Eye (tissue), 1 donor: ENCODE data around the gene BBS12.
"Not testable (repeated sequence)": the region's sequence is repeated elsewhere in the genome, so short reads cannot be mapped to it uniquely, and the experiment has no call there.

Experiments used
- DNase-seq: peaks from one replicate; pipeline ENCODE4 v3.0.0-alpha.2; 2015

BBS12 gene

DNA sequence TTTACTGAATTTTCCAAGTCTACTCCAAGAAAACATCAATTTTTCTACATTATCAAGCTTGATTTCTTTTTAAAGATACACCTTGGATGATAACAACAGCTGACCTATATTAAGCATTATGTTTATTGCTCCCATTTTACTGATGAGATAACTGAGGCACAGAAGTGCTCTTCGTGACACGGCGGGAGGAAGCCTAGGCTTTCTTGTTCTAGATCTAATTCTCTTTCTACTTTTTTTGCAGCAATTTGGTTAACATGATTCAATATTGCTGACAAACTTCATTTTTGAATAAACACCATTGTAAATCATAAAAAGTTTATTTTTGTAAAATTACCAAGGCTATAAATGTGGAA lies 33.8 kb downstream of the BBS12 start:
- no peak for DNase-seq

DNA sequence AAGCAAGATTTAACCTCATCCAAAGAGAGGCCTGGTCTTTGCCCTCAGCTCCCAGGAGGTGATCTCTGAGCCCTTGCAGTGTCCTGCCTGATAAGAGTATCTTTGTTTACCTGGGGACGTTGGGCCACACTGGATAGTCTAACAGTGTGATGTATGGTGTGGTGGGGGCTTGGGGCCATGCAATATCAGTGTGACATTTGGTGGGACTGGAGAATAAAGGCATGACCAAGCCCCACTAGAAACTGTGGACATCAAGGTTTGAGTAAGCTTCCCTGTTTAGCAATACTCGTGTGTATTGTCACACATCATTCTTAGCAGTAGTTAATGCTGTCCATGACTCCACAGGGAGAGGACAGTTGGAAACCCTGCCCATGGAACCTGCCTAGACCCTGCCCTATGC lies 34.4 kb downstream of the BBS12 start:
- no peak for DNase-seq

DNA sequence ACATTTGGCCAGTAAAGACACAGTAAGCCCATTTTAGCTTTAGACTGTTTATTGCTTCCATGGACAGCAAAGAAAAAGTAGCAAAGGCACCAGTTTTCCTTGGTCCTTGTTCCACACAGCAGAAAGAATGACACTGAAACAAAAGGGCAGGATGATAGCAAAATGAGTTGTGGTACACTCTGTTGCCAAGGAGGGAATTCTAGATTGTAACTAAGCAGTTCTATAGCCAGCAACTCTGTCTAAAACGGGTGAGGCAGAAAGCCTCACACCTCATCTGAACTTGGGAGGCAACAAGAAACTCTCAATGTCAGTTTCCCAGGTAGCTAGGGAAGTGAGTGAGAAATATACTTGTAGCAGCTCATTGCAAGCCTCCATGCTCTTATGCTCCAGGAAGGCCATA lies 39.2 kb downstream of the BBS12 start:
- no peak for DNase-seq

DNA sequence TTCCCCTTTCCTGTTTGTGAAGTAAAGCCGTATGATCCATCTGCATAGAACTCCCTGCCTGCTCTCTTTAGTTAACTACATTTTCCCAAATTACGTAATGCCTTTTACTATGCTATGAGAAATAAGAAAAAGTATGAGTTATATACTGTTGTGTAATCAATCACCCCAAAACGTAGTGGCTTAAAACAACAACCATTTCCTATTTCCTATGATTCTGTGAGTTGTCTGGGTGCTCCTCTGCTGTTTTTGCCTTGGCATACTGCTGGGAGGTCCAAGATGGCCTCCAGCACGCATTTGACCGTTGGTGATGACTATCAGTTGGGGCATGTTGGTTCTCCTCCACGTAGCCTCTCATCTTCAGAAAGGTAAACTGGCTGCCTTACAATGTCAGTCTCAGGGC lies 39.8 kb downstream of the BBS12 start:
- no peak for DNase-seq

DNA sequence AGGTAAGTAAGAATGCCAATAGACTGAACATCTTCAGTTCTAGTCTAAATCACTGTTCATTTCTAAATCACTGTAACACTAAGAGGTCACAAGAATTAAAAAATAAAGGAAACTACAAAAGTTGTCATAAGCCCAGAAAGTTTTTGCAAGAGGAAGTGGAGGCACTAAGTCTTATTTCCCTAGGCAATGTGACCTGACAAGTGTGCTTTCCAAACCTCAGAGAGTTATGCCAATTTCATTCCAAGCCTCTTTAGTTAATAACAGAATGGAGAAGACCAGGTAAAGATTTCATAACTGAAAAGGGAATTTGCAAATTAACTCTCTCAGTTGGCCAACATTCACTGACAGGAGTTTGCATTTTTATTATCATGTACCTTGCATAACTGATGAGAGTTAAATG lies 40.5 kb downstream of the BBS12 start:
- DNase-seq, result no peak

DNA sequence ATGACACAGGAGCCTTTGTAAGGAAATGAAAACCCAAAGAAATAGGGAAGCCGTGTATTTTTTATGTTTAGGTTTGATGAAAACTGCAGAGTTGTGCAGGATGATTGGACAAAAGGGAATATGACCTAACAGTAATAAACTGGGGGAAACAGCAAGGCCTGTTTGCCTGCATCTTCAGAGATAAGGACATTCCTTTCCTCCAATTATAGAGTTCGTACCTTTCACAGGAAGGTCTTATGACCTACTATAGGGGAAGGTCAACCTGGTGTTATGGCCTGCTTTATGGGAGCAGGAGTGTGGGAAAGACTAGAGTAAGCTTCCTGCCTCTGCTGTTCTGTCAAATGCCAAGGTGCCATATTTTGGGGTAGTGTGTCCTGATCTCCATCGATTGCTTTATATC lies 42.5 kb downstream of the BBS12 start:
- no peak for DNase-seq

DNA sequence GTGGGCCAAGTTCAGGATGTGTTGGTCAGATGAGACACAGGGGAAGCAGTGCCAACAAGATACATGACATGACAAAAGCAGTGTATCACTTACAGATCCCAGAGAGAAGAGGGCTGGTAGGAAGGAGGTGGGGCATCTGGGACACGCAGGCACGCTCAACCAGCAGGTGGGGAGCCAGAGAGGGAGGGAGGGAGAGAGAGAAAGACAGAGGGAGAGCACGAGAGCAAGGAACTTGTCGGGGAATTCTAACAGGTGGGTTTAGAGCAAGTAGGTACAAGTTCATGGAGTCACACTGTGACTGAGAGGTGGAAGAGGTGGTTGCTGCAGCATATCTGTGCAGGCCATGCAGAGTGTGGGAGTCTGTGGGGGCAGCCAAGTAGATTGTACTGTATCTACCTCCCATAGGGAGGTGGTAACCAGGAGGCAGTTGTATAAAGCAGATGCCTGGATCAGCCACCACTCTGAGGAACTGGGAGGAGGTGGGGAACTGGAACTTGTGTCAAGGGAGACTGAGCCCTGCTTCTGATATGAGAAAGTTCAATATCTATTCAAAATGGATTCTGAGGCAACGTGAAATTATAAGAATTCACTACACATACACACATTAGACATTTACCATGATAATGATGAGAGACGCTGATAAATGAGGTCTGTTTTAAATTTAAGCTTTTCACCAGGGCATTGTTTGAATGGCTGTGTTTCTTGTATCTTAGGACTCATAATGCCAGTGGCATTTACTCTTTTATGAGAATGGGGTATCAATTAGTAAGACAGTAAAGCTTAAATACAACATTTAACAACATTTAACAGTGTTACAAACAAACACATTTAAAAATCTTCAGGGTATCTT lies 43.7 kb downstream of the BBS12 start:
- DNase-seq, result no peak

DNA sequence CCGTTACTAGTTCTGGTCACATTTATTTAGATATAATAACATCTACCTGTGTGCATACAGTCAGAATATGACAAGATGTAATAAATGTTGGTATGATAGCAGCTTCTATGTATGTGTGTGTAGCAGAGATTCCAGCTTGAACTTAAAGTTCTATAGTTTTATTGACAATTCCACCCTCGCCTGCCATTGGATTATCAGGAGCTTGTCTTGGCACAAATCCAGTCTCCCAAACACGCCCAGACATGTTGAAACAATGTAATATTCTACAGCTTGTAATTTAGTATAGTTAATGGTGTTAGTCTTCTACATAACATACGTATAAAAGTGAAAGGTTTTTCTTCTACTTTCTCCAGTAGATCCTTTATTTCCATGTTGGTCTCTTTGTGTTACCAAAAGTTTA lies 44.4 kb downstream of the BBS12 start:
- peak; percentile 14 for DNase-seq

DNA sequence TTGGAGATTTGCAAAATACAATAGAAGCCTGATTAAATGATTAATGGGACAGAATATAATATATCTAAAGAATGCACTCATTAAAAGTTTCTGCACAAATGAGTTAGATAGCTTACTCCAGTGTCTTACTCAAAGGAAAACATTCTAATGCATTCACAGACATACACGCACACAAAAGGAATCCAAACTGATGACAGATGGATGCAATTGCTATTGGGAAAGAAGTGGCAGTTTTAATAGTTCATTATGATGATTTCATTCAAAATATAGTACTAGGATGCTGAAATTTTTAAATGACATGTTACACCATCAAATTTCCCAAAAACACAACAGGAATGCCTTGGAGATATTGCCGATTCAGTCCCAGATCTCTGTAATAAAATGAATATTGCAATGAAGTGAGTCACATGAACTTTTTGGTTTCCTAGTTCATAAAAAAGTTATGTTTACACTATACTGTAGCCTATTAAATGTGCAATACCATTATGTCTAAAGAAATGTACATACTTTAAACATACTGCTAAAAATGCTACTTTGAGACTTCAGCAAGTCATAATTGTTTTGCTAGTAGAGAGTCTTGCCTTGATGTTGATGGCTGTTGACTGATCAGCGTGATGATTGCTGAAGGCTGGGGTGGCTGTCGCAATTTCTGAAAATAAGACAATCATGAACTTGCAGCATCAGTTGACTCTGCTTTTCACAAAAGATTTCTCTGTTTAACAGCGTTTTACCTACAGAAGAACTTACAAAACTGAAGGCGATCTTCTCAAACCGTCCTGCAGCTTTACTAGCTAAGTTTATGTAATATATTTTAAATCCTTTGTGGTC lies 45.6 kb downstream of the BBS12 start:
- peak; percentile 68 for DNase-seq

DNA sequence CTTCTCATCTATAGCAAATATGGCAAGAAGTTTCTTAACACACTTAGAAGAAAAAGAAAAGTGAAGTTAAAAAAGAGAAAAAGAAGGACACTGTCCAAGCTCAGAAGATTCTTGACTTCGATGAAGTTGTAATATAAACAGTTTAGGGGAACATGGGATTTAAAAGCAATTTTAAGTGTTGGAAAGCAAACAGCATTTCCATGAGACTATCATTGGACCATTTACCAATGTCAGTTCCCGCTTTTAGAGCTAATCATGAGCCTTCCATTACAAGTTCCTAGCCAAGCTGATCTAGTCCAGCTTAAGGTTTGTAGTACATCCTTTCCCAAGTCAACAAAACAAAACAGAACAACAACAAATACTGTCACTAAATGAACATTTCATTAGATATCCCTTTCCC lies 49.0 kb downstream of the BBS12 start:
- no peak for DNase-seq

DNA sequence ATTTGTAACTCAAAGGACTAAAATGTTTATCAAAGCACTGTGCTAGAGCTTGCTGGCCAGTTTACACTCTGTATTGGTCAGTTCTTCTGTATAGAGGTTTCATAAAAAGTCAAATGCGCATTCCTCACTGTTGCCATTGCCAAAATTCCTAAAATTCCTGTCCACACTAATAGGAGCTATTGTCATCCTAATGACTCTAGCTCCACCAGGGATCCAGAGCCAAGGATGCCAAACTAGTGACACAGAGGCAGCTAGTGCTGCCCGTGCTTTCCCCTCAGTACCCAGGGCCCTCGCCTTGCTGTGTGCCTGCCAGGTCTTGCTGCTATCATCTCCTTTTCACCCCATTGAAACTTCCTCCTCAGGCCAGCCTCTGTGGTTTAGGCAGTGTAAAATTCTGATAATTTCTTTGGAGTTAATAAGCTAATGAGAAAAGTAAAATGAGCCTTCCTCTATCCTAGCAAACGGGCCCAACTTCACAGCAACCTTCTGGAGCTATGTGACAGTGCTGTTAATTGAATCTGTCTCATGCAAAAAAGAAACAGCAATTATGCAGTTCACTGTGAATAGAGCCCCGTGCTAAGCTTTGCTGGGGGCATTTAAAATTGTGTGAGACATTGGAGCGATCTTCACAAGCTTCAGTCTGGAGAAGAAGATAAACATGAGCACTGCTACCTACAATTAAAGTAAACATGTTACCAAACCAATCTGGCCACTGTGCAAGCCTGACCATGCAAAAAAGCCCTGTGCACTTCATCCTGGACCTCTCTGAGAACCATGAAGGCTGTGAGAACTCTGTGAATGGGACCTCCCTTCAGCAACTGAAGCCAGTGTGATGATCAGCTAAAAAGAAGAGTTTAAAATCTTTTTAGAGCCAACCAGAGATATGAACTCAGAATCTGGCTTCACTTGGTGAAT lies 51.1 kb downstream of the BBS12 start:
- peak; percentile 75 for DNase-seq

DNA sequence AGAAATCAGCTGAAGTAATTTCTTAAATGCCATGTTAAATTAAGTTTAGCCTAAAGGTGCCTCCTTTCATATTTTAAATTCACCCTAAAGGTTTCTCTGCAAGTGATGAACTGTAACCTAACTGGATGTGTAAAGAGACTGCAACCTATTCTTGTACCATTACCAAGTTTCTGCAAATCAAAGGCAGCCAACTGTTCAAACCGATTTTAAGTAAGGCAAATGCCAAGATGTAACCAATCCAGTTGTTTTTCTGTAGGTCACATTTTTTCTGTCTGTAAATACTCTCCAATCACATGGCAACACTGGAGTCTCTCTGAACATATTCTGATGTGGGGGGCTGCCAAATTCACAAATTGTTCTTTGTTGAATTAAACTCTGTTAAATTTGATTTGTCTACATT lies 51.8 kb downstream of the BBS12 start:
- no peak for DNase-seq

DNA sequence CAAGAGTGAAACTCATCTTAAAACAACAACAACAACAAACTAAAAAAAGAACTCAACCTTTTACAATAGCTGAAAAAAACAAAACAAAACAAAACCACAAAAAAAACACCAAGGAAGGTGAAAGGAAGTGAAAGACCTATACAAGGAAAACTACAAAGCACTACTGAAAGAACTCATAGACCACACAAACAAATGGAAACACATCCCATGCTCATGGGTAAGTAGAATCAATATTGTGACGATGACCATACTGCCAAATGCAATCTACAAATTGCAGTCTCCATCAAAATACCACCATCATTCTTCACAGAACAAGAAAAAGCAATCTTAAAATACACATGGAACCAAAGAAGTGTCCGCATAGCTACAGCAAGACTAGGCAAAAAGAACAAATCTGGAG lies 52.6 kb downstream of the BBS12 start:
- no peak for DNase-seq

DNA sequence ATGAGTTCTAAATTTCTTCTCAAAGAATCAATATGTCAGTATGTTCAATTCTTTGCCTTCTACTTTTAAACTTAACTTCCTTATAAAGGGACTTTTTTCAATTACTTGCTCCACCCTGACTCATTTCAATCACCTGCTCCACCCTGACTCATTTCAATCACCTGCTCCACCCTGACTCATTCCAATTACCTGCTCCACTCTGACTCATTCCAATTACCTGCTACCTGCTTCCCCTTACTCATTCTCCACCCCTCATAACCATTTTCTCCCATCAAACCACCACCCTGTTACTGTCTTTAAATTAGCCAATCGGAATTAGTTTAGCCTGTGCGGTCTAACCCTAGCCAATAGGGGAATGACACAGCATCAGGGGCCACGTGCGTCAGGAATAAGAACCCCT lies 53.8 kb downstream of the BBS12 start:
- not testable (repeated sequence) for DNase-seq

DNA sequence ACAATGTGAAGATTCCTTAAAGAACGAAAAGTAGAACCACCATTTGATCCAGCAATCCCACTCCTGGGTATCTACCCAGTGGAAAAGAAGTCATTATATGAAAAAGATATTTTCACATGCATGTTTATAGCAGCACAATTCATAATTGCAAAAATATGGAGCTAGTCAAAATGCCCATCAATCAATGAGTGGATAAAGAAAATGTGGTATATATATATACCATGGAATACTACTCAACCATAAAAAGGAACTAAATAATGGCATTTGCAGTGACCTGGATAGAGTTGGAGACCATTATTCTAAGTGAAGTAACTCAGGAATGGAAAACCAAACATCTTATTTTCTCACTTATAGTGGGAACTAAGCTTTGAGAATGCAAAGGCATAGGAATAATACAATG lies 54.4 kb downstream of the BBS12 start:
- DNase-seq, result not testable (repeated sequence)

DNA sequence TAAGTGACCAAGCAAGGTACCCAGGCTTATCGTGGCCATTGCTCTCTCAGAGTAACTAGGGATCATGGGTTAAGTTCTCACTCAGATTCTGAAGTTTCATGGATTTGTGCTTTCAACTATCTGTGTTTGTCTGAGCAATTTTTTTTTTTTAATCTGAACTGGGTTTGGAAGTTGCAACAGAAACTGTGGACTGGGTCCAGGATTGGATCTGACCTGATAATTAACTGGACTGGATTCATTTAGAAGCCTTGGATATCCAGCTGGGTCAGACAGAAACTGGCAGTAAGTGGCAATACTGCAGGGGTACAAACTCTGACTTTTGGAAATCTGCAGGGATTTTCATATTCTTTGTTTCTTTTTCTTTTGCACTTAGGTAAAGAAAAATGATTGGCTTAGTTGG lies 55.4 kb downstream of the BBS12 start:
- no peak for DNase-seq

DNA sequence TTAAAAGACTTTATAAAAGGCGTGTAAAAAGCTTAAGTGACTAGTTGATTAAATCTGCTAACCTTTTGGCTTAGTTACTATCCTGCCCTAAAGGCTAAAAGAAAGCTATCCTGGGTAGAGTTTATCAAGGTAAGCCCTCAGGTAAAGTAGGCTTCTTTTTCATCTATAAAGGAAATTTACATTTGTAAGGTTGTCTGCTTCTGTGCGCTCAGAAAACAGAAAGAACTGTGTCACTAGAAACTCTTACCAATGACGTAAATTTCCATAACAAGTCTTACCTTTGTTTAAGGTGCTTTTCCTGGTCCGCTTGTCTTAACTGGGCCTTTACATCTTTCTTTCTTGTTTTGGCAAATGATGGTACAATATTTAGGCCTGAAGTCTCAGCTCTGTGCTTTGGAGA lies 56.4 kb downstream of the BBS12 start:
- DNase-seq, result no peak

DNA sequence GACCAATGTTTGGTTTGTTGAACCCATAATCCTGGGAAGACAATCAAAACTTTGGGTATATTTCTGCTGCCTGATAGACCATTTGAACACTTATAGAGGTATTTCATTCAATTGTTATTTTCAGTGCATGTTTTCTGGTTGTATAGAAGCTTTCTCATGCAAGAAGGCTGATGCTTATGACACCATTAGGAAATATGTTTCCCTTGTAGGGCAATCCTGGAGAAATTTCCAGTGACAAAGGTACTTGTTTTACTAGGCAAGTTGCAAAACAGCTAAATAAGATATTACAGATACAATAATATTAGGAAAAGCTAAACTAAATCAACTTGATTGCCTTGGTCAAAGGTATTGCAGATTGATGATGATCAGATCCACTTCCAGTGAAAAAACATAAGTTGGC lies 61.3 kb downstream of the BBS12 start:
- DNase-seq, result no peak
